ENCODE results near the gene ARAP2. TPM values are rescaled to one million over a fixed set of nuclear protein-coding genes. Genes with fewer than 3 reads are reported as not detected.

The ARAP2 gene
- total and polyA plus RNA-seq, 2 donors (not counting 3 experiments of a cell fraction or from before 2014, with no cell fraction given), result not detected

- Histone ChIP-seq H3K9ac (replicated peaks; ENCODE audit: extremely low read depth, insufficient read depth, low read length) (no peak overlapping the region), H3K27me3 (ENCODE audit: control insufficient read depth in 2 of 2, insufficient read depth in 2 of 2, low read length in 2 of 2) (no peaks in the 10 kb centered on the region), H3K4me2 (ENCODE audit: insufficient read depth, low read length) (no peak overlapping the region), H3K4me1 (ENCODE audit: control insufficient read depth, extremely low read depth, insufficient read depth, low read length) (no peaks in the 10 kb centered on the region), H3K9me3 (replicated peaks; ENCODE audit: control insufficient read depth, insufficient read depth, low read length) (no peaks in the 10 kb centered on the region), H2AFZ (ENCODE audit: low read depth, low read length) (no peak overlapping the region), H3K4me3 (replicated peaks in 1 of 3; ENCODE audit: insufficient read depth in 1 of 3, low read depth in 1 of 3, low read length in 3 of 3) (no peak overlapping the region), H3K27ac (ENCODE audit: insufficient read depth, low read depth, low read length) (no peak overlapping the region), H3K36me3 (ENCODE audit: control insufficient read depth in 2 of 2, extremely low read depth in 1 of 2, insufficient read depth in 2 of 2, low read length in 2 of 2) (no peaks in the 10 kb centered on the region), H4K20me1 (replicated peaks; ENCODE audit: control insufficient read depth, extremely low read depth, insufficient read depth, low read length) (no peaks in the 10 kb centered on the region), H3K9me1 (replicated peaks; ENCODE audit: control insufficient read depth, extremely low read depth, insufficient read depth, low read length) (no peaks in the 10 kb centered on the region), H3K79me2 (ENCODE audit: control insufficient read depth, insufficient read depth, low read length) (no peaks in the 10 kb centered on the region)
- intact Hi-C loops (cut with micrococcal nuclease), result no loop called here
- ChIA-PET POLR2A (no interaction called here), CTCF (no interaction called here)
- DNase-seq (ENCODE audit: low read depth, low spot score), result no peak
- BruUV-seq (replicated peaks), result no TSS peak
- dilution Hi-C loops (cut with MboI; ENCODE audit: extremely low pct_ligation_motif_present, low sequenced_read_pairs), result no loop called here
- TF ChIP-seq MYC (IDR thresholded peaks at IDR 0.05; ENCODE audit: low read depth, low read length) (no peak), CTCF (IDR thresholded peaks at IDR 0.05; ENCODE audit: extremely low read depth in 1 of 2, insufficient read depth in 1 of 2, low read depth in 1 of 2, low read length in 2 of 2) (no peak), POLR2AphosphoS5 (IDR thresholded peaks at IDR 0.05; ENCODE audit: insufficient read depth, low read depth, low read length) (no peak), FOS (IDR thresholded peaks at IDR 0.05; ENCODE audit: borderline replicate concordance, insufficient read depth, low read length) (no peak), JUN (IDR thresholded peaks at IDR 0.05; ENCODE audit: borderline replicate concordance, insufficient read depth, insufficient read length, low read depth) (no peak), MAX (IDR thresholded peaks at IDR 0.05; ENCODE audit: insufficient read depth, insufficient read length) (no peak), POLR2A (IDR thresholded peaks at IDR 0.05; ENCODE audit: low read depth, low read length) (no peak), GATA2 (IDR thresholded peaks at IDR 0.05; ENCODE audit: insufficient read depth, insufficient read length, low read depth, low read length) (no peak), EZH2 (IDR thresholded peaks at IDR 0.05; ENCODE audit: borderline replicate concordance, low read depth, low read length, severe bottlenecking) (no peak)
- FAIRE-seq, result no peak
Measured at GRCh38 chr4:36082817-36083216, 161.5 kb downstream of the ARAP2 start.

Measured in endothelial cell of umbilical vein (primary cell).